GM13977 (cell line): Measurements from ENCODE around the gene RFX7.

Experiments used
- DNase-seq: peaks from one replicate; pipeline ENCODE4 v3.0.0; 2012; ENCODE audit warnings: low spot score
- CTCF ChIP-seq: IDR thresholded peaks from 2 replicates; pipeline ENCODE4 v1.5.1; 2012; ENCODE audit warnings: mild to moderate bottlenecking, control low read depth; ENCODE audit not compliant: insufficient read depth; ENCODE audit errors: extremely low read depth, missing control alignments
- in situ Hi-C: fragments of 300-500 bp; cut with MboI; formaldehyde crosslinking; loops from one replicate; pipeline ENCODE4 v1.12.0; 2022; ENCODE audit warnings: low sequenced_read_pairs, low pct_unique_long_range_greater_than_20kb, mixed read lengths, inconsistent platforms; ENCODE audit not compliant: unreplicated experiment

The RFX7 gene

GRCh38 chr15:56199038-56199437 is 44.6 kb downstream of the RFX7 start:
- in situ Hi-C loops, result no loop called here
- no peak for TF ChIP-seq CTCF
- DNase-seq, result no peak

GRCh38 chr15:56194035-56194434 is 49.6 kb downstream of the RFX7 start:
- in situ Hi-C loops, result no loop called here
- DNase-seq, result no peak
- no peak for TF ChIP-seq CTCF

GRCh38 chr15:56192659-56193442 is 50.8 kb downstream of the RFX7 start:
- DNase-seq, result no peak
- in situ Hi-C loops, result no loop called here

GRCh38 chr15:56187665-56188064 is 56.0 kb downstream of the RFX7 start:
- in situ Hi-C loops, result no loop called here
- TF ChIP-seq CTCF, result no peak
- no peak for DNase-seq

More at GRCh38 chr15:56192659-56193442, 50.8 kb downstream of the RFX7 start:
- no peak for TF ChIP-seq CTCF

GRCh38 chr15:56185980-56186379 is 57.7 kb downstream of the RFX7 start:
- no peak for TF ChIP-seq CTCF
- in situ Hi-C loops, result no loop called here
- DNase-seq, result no peak

GRCh38 chr15:56184516-56184915 is 59.2 kb downstream of the RFX7 start:
- DNase-seq, result no peak
- no peak for TF ChIP-seq CTCF
- in situ Hi-C loops, result no loop called here
